Transverse colon (tissue), 4 donors: Measurements from ENCODE around the gene CD7. TPM values are rescaled to one million over a fixed set of nuclear protein-coding genes. Genes with fewer than 3 reads are reported as not detected.
"Not testable (repeated sequence)": the region's sequence is repeated elsewhere in the genome, so short reads cannot be mapped to it uniquely, and the experiment has no call there.

Source experiments
- DNase-seq: peaks from one replicate; pipeline ENCODE4 v3.0.0-alpha.2; 2019
- H3K27ac ChIP-seq, 4 donors: fragments of 200-600 bp; sonication (generic); 2 replicates each; pipeline ENCODE4 v1.5.1; 2016 to 2018; ENCODE audit warnings: inconsistent platforms in 4 of 4
- H3K27me3 ChIP-seq: fragments of 200-600 bp; sonication (generic); 2 replicates; pipeline ENCODE4 v1.5.1; 2017; ENCODE audit warnings: inconsistent platforms
- H3K36me3 ChIP-seq, 4 donors: fragments of 200-600 bp; sonication (generic); 2 replicates each; pipeline ENCODE4 v1.5.1; 2017 to 2019; ENCODE audit warnings: inconsistent platforms in 4 of 4
- H3K4me1 ChIP-seq, 4 donors: fragments of 200-600 bp; sonication (generic); 2 replicates each; pipeline ENCODE4 v1.5.1; 2017 to 2020; ENCODE audit warnings: inconsistent platforms in 4 of 4
- H3K4me3 ChIP-seq, 4 donors: fragments of 200-600 bp; sonication (generic); 1 replicate in 1 of 4; 2 replicates in 3 of 4; pipeline versions ENCODE4 v1.5.1 to v1.6.1; 2017 to 2019; ENCODE audit warnings: inconsistent platforms in 4 of 4
- H3K9me3 ChIP-seq, 2 donors: fragments of 200-600 bp; sonication (generic); 2 replicates each; pipeline ENCODE4 v1.5.1; 2017 to 2019; ENCODE audit warnings: inconsistent platforms in 2 of 2
- CTCF ChIP-seq, 5 experiments: fragments of 200-600 bp in 3 of 5; fragments of 450-650 bp in 2 of 5; sonication (generic) in 3 of 5; IDR thresholded peaks; 1 replicate in 2 of 5; 2 replicates in 3 of 5; pipeline ENCODE4 v1.5.1; 2016 to 2017; ENCODE audit warnings: antibody characterized with exemption in 5 of 5, inconsistent platforms in 3 of 5, mild to moderate bottlenecking in 2 of 5, moderate library complexity in 1 of 5
- EP300 ChIP-seq: sonication (generic); formaldehyde crosslinking; IDR thresholded peaks from one replicate; pipeline ENCODE4 v1.6.1; 2017; ENCODE audit warnings: antibody characterized with exemption, low read depth
- POLR2A ChIP-seq: fragments of 450-650 bp; IDR thresholded peaks from one replicate; pipeline ENCODE4 v1.6.1; 2016; ENCODE audit warnings: antibody characterized with exemption, mild to moderate bottlenecking, moderate library complexity
- POLR2AphosphoS5 ChIP-seq, 3 donors: sonication (generic); formaldehyde crosslinking; IDR thresholded peaks; one replicate each; pipeline ENCODE4 v1.6.1; 2016; ENCODE audit warnings: antibody characterized with exemption in 3 of 3
- WGBS, 2 donors: methylation state at CpG; one replicate each; pipeline ENCODE4 v1.1.5; 2018; ENCODE audit warnings: low coverage in 1 of 2; 5-methylcytosine and 5-hydroxymethylcytosine counted together
- in situ Hi-C, 4 donors: fragments of 200-750 bp; cut with MboI; loops; one replicate each; pipeline versions ENCODE4 v1.15.0 to v1.15.1; 2017; ENCODE audit warnings: low sequenced_read_pairs in 3 of 4, low pct_ligation_motif_present in 1 of 4, low pct_unique_long_range_greater_than_20kb in 1 of 4
- intact Hi-C: fragments of 100-400 bp; cut with DNase I; formaldehyde crosslinking; loops from one replicate; pipeline ENCODE4 v1.15.1; 2023; ENCODE audit warnings: low total_unique reads
- total RNA-seq, 4 donors: library from RNA; depleted of rRNA; stranded (reverse); fragments of >200 nt; gene quantifications; one replicate each; pipeline ENCODE4 v1.1.0, GENCODE V29; 2016

CD7 gene
- total RNA-seq, 4 donors from 2014 or later: 6.1 to 9.7 (median 7.4) TPM

DNA sequence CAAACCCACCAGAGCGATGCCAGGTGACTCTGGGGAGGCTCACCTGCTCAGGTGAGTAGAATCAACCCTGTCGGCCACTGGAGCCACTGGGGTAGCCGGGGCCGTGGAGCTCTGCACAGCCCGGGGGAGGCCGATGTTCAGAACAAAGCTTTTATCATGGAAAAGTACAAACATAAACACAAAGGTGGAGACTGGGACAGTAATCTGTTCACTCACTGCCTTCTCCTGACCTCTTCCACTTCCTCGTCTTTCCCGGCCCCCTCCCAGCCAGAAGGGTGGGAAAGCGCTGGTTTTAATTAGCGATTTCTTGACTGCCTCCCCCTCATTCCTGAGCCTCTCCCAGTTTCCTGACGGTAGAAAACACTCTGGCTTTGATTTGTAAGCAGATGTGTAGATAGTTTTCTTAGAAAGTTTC lies 31.9 kb upstream of the CD7 start:
- 32 to 40% methylated on average over 5 to 11 of the region's 11 CpGs for WGBS, 2 donors
- in situ Hi-C loops (no loop called here), intact Hi-C loops (no loop called here)
- no peak overlapping the region for H3K27ac ChIP-seq
- TF ChIP-seq POLR2AphosphoS5 (IDR thresholded peaks at IDR 0.05) (no peak), POLR2A (no peak), CTCF (IDR thresholded peaks at IDR 0.05) (no peak), EP300 (no peak)
- H3K4me3 ChIP-seq: no peak overlapping the region
- peaks cover 17% of the 10 kb centered on the region for H3K27me3 ChIP-seq
- H3K4me1 ChIP-seq: peaks cover 0 to 25% (median 11%) of the 10 kb centered on the region in 4 donors
- H3K9me3 ChIP-seq: no peaks in the 10 kb centered on the region
- H3K36me3 ChIP-seq: no peaks in the 10 kb centered on the region
- no peak for DNase-seq

GRCh38 chr17:82348866-82349265 lies 31.5 kb upstream of the CD7 start:
- TF ChIP-seq POLR2AphosphoS5 (IDR thresholded peaks at IDR 0.05): no peak
- no peak for TF ChIP-seq POLR2A
- no peak for TF ChIP-seq EP300
- TF ChIP-seq CTCF (IDR thresholded peaks at IDR 0.05): no peak
- in situ Hi-C loops: no loop called here

GRCh38 chr17:82348434-82348833 lies 31.0 kb upstream of the CD7 start:
- WGBS, 2 donors: 41 to 50% methylated on average over 2 to 9 of the region's 9 CpGs
- Histone ChIP-seq H3K36me3 (no peaks in the 10 kb centered on the region), H3K27me3 (peaks cover 17% of the 10 kb centered on the region), H3K9me3 (no peaks in the 10 kb centered on the region), H3K4me3 (no peak overlapping the region), H3K27ac (no peak overlapping the region), H3K4me1 (peaks cover 0 to 25% (median 11%) of the 10 kb centered on the region in 4 donors)
- DNase-seq: no peak
- TF ChIP-seq POLR2AphosphoS5 (IDR thresholded peaks at IDR 0.05) (no peak), CTCF (IDR thresholded peaks at IDR 0.05) (no peak), POLR2A (no peak), EP300 (no peak)
- intact Hi-C loops (no loop called here), in situ Hi-C loops (no loop called here)

More at GRCh38 chr17:82348866-82349265, 31.5 kb upstream of the CD7 start:
- H3K9me3 ChIP-seq: no peaks in the 10 kb centered on the region
- H3K27me3 ChIP-seq: peaks cover 17% of the 10 kb centered on the region
- intact Hi-C loops: no loop called here
- no peaks in the 10 kb centered on the region for H3K36me3 ChIP-seq
- 43 to 65% methylated on average over 6 to 11 of the region's 11 CpGs for WGBS, 2 donors
- H3K27ac ChIP-seq: no peak overlapping the region
- no peak overlapping the region for H3K4me3 ChIP-seq
- peaks cover 0 to 25% (median 11%) of the 10 kb centered on the region in 4 donors for H3K4me1 ChIP-seq
- DNase-seq: no peak

DNA sequence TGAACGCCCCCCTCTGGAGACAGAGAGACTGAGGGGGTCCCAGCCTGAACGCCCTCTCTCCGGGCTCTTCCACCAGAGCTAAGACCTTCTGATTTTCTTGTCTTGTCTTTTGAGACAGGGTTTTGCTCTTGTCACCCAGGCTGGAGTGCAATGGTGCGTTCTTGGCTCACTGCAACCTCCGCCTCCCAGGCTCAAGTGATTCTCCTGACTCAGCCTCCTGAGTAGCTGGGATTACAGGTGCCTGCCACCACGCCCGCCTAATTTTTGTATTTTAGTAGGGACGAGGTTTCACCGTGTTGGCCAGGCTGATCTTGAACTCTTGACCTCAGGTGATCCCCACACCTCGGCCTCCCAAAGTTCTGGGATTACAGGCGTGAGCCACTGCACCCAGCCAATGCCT lies 30.6 kb upstream of the CD7 start:
- H3K4me1 ChIP-seq: peaks cover 0 to 25% (median 11%) of the 10 kb centered on the region in 4 donors
- DNase-seq, H3K4me3 ChIP-seq, in situ Hi-C loops, H3K36me3 ChIP-seq, H3K9me3 ChIP-seq, H3K27ac ChIP-seq, intact Hi-C loops: not testable (repeated sequence)
- peaks cover 17% of the 10 kb centered on the region for H3K27me3 ChIP-seq
- 78% methylated on average over 11 of the region's 11 CpGs; no CpG with 5 or more reads in 1 of the 2 donors for WGBS, 2 donors
